Amniotic stem cell (primary cell): Measurements from ENCODE around the gene MYL3.

Experiments used
- DNase-seq: peaks from one replicate; lab custom pipeline; 2025; lab: John Stamatoyannopoulos, UW

The MYL3 gene

DNA sequence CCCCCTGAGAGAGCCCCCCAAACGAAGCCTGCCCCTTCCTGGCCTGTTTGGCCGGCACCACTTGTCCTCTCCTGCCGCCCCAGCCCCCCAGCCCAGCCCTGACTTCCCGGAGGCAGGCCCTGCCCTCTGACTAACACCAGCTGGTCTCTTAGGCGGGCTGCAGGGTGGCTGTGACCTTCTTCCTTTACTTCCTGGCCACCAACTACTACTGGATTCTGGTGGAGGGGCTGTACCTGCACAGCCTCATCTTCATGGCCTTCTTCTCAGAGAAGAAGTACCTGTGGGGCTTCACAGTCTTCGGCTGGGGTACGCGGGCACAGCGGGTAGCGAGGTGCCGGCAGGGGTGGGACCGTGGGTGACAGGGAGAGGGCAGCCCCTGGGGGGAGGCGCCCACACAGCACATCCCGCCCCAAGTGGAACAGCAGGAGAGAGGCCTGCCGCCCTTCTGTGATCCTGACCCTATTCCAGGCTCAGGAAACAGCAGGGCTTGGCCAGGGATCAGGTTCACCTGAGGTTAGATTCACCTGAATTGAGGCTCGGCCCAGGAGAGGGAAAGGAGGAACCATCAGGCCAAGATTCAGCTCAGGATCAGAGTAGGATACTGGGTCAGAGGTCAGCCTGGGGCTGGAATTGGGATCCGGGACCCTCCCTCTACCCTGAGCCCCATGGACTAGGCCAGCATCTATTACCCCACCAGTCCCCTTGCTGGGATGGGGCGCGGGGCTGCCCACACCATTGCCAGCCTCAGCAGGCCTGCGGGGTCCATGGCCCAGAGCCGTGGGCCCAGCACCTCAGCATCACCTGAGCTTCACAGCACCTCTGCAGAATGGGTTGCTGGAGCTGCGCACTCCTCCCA is 36.1 kb upstream of the MYL3 start:
- DNase-seq, result no peak

- DNase-seq, result no peak
Measured at GRCh38 chr3:46898321-46899150, 35.3 kb upstream of the MYL3 start.

DNA sequence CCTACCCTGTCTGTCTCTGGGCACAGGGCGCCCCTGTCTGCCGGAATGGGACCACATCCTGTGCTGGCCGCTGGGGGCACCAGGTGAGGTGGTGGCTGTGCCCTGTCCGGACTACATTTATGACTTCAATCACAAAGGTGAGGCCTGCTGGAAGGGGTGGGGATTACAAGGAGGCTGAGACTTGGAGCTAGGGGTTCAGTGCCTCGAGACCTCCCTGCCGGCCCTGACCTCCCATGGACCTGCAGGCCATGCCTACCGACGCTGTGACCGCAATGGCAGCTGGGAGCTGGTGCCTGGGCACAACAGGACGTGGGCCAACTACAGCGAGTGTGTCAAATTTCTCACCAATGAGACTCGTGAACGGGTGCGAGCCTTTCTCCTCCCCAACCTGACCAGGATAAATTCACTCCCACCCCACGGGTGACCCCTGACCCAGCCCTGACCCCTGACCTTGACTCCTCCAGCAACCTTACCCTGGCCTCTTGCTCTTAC is 34.6 kb upstream of the MYL3 start:
- no peak for DNase-seq

DNA sequence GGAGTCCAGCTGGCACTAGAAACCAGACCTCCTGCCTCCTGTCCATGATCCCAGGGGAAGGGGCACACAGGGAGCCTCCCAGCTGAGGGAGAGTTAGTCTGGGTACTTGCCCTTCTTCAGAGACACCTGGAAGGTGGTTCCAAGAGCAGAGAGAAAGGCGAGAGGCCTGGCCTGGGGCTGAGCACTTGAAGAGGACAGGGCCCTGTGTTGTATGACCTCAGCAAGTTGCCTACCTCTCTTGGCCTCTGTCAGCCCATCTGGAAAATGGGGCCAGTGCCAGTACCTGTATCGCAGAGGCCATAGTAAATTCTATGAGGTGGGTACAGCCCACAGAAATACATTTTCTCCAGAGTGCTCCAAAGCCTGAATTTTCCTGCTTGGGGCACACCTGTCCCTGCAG is 33.8 kb upstream of the MYL3 start:
- DNase-seq, result no peak

DNA sequence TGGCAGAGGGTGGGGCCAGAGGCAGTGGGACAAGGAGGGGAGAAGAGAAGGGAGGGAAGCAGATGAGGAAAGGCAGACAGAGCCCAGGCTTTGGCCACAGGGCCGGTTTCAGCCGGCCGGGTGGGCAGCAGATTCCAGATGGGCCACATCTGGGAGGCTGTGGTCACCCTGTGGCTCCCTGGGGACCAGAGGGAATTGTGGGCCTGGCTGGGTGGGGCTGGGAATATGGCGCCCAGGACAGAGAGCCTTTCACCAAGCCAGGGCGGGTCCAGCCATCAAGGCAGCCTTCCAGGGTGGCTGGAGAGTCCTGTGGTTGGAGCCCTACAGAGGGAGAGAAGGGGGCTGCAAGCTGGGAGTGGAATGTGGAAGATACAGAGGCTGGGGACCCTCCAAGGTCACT is 33.1 kb upstream of the MYL3 start:
- DNase-seq, result no peak

- no peak for DNase-seq
Measured at GRCh38 chr3:46895761-46896160, 32.5 kb upstream of the MYL3 start.

DNA sequence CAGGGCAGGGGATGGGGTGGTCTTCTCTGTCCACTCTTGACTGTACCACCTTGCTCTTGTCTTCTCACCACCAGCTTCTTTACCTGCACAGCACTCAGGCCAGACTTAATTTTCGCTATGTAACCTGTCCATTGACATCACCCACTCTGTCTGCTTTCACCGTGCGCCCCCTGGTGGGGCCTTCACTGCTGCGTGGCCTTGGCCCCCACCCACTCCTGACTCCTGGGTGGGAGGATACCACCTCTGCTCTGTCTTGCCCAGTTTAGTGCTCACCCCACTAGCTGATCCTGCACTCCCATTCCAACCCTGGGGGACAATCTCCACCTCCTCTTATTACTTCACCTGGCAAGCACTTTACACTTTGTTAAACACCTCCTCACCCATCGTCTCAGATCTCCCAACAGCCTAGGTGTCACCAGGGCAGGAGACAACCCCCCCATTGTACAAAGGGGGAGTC is 32.0 kb upstream of the MYL3 start:
- no peak for DNase-seq

DNA sequence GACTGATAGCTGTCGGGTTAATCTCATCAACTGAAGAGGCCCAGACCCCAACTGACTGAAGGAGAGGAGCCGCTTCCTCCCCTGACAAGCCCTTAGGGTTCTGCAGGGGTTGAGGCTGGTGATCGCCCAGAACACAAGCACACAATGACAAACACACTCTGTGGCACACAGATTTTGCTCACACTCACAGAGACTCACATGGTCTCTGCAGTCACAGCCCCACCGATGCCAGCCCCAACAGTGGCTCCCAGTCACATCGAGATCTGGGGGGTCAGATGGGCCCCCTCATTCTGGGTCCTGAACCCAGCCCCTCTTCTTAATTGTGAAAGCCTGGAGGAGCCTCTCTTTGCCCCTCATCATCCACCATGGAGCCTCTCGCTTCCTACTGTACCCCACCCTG is 31.0 kb upstream of the MYL3 start:
- DNase-seq, result no peak

GRCh38 chr3:46893763-46894162 is 30.5 kb upstream of the MYL3 start:
- no peak for DNase-seq

DNA sequence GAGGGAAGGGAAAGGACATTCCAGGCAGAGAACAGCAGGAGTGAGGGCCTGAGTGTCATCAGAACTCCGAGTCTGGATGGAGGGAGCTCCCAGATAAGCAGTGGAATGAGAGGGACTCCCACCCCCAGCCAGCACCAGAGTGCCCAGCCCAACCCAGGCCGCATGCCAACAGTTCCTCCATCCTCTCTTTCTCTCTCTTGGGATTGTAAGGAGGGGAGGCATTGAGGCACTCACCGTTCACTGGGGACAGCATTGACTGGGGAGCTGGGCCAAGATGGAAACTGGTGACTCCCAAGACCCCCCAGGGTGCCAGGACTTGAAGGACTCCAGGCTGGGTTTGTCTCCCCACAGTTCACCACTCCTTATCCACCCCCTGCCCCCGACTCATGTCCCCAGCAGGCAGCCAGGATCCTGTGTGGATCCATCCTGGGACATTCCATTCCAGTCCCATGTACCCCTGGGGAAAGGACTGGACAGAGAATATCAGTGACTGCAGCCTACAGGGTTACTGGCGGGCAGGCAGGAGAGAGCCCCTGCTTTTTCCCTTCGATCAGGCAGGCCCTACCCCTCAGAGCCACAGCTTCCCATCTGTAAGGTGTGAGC is 30.0 kb upstream of the MYL3 start:
- no peak for DNase-seq

GRCh38 chr3:46892285-46893145 is 29.3 kb upstream of the MYL3 start:
- no peak for DNase-seq

GRCh38 chr3:46891132-46891531 is 27.9 kb upstream of the MYL3 start:
- no peak for DNase-seq

- DNase-seq, result no peak
Measured at GRCh38 chr3:46890132-46890531, 26.9 kb upstream of the MYL3 start.

DNA sequence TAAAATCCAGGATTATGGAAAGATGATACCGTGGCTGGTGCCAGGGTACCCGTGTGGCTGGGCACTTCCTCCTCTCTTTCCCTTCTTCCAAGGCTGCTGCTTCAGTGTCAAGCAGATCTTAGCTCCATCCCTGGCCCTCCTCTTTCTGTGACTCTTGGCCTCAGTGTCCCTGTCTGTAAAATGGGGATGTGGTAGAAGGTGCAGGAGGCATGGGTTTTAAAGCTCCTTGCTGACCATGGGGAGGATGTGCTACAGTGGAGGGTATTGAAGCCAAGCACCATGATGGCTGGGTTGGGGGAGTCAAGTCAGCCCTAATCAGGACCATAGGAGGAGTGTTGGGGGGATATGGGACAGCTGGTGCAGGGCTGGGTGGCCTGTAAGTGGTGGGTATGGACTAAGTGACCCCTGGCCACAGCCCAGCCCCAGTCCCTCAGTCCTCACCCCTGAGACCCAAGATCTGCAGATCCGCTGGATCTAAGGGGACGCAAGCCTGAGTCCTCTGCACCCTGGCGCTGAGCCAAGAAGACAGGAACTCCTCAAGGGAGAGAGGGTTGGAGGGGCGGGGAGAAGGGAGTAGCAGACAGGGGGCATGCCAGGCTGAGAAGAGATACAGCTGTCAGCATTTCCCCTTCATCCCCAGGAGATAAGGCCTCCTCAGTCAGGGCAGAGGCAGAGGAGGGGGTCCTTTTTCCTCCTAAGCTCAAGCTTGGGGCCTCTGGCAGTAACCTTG is 26.3 kb upstream of the MYL3 start:
- no peak for DNase-seq

DNA sequence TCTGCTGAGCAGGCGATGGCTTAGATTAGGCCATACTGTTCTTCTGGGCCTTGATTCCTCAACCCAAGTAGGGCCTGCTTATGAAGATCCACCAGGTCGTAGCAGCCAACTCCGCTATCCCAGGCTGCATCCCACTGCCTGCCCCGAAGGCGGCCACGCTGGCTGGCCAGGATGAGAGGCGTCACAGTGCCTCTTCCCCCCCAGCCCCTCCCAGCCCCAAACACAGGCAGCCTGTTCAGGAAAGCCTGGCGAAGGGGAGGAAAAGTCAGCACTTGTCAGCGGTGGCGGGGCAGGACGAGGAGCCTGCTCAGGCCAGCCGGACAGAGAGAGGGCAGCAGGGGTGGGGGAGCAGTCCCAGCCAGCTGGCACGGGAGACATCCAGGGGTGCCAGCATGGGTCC is 25.5 kb upstream of the MYL3 start:
- DNase-seq, result no peak

GRCh38 chr3:46887980-46888494 is 24.8 kb upstream of the MYL3 start:
- no peak for DNase-seq

DNA sequence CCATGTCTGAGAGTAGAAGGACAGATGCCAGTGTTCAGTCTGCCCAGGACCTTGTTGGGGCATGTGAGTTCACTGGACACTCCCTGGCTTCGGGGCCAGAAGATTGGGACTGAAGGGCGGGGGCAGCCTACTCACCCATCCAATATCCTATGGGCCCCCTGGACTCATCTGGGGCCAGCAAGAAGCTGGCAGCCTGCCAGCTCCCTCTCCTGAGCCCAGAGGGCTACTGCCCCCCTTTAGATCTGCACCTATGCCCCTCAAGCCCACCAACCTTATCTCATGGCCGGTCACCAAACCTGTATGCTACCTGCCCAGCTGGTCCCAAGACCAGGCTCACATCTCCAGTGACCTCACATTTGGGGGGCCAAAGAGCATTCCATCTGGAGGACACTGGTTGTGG is 22.4 kb upstream of the MYL3 start:
- DNase-seq, result no peak

DNA sequence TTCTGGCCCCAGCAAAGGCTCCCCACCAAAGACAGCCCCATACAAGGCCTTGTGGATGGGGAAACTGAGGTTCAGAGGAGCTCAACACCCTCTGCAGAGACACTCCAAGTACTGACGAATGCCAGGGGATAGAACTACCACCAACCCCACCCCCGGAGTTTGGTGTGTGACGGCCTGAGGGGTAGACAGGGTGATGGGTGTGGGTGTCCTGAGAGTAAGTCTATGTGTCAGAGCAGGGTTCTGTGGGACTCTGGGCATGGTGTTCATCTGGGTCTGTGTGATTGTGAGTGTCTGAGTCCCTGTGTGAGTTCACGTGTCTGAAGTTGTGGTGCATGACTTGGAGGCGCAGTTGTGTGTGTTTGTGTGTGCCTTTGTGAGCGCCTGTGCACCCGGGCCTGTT is 21.7 kb upstream of the MYL3 start:
- DNase-seq, result no peak

- DNase-seq, result no peak
Measured at GRCh38 chr3:46884427-46884826, 21.2 kb upstream of the MYL3 start.

DNA sequence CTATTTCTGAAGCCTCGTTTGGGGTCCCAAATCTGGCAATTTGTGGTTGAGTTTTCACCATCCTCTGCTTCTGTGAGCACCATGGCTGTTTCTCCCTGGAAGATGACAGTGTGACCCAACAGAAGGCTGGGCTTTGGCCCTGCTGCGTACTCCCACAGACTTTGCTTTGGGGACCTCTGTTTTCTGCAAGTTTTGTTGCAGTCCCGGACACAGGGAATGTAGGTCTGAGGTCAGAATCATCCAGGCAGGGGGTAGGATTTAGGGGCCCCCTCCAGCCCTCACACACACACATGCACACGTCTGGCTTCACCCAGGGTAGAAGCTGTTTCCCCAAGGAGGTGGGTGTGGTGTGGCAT is 20.6 kb upstream of the MYL3 start:
- no peak for DNase-seq
